Measurements from ENCODE around the gene MAPK11. TPM values are rescaled to one million over a fixed set of nuclear protein-coding genes. Genes with fewer than 3 reads are reported as not detected.

The MAPK11 gene
- polyA plus RNA-seq, 1 donor (not counting 4 experiments of a cell fraction or from before 2014, with no cell fraction given): 4.6 TPM

- no peak for FAIRE-seq
- H3K36me3 ChIP-seq (ENCODE audit: control insufficient read depth in 2 of 2, extremely low read depth in 1 of 2, insufficient read depth in 2 of 2, low read length in 2 of 2): peaks cover 3 to 20% of the 10 kb centered on the region in 2 experiments
- dilution Hi-C loops (cut with MboI; ENCODE audit: extremely low pct_ligation_motif_present, low sequenced_read_pairs): no loop called here
Observed at GRCh38 chr22:50228366-50228765, 41.8 kb downstream of the MAPK11 start.

GRCh38 chr22:50227579-50228215 lies 42.5 kb downstream of the MAPK11 start:
- no peak overlapping the region for H3K4me2 ChIP-seq (ENCODE audit: control insufficient read depth, extremely low read depth, insufficient read depth, low read depth, low read length)
- dilution Hi-C loops (cut with MboI; ENCODE audit: extremely low pct_ligation_motif_present, low sequenced_read_pairs): no loop called here
- H2AFZ ChIP-seq (ENCODE audit: control insufficient read depth, low read length): no peak overlapping the region
- no peaks in the 10 kb centered on the region for H3K79me2 ChIP-seq (ENCODE audit: control insufficient read depth, insufficient read depth, low read length)
- no peaks in the 10 kb centered on the region for H3K9me3 ChIP-seq (ENCODE audit: control insufficient read depth, low read depth, low read length)
- no peak overlapping the region for H3K4me3 ChIP-seq (ENCODE audit: control insufficient read depth in 2 of 3, extremely low read depth in 1 of 3, insufficient read depth in 2 of 3, low read depth in 1 of 3, low read length in 3 of 3)
- no peak overlapping the region for H3K27ac ChIP-seq (ENCODE audit: control insufficient read depth, insufficient read depth, low read length)
- TF ChIP-seq CTCF (optimal IDR thresholded peaks at IDR 0.05 in 1 of 3, IDR thresholded peaks at IDR 0.05 in 1 of 3, conservative IDR thresholded peaks at IDR 0.05 in 1 of 3; ENCODE audit: extremely low read depth in 1 of 3, insufficient read depth in 2 of 3, low read length in 3 of 3) (no peak), EZH2 (IDR thresholded peaks at IDR 0.05; ENCODE audit: low read length) (no peak)
- H3K4me1 ChIP-seq (ENCODE audit: control insufficient read depth, extremely low read depth, insufficient read depth, low read length): no peaks in the 10 kb centered on the region
- FAIRE-seq (no peak), DNase-seq (ENCODE audit: low read depth, low spot score) (no peak)
- H3K9ac ChIP-seq (ENCODE audit: control insufficient read depth, extremely low read depth, insufficient read depth, low read length): no peak overlapping the region
- no peaks in the 10 kb centered on the region for H3K9me1 ChIP-seq (ENCODE audit: control insufficient read depth, extremely low read depth, insufficient read depth, low read length)
- H4K20me1 ChIP-seq (ENCODE audit: control insufficient read depth, extremely low read depth, insufficient read depth, low read length): no peaks in the 10 kb centered on the region
- H3K27me3 ChIP-seq (ENCODE audit: control insufficient read depth, extremely low read depth, insufficient read depth, low read length): no peaks in the 10 kb centered on the region
- peaks cover 6 to 24% of the 10 kb centered on the region in 2 experiments for H3K36me3 ChIP-seq (ENCODE audit: control insufficient read depth in 2 of 2, extremely low read depth in 1 of 2, insufficient read depth in 2 of 2, low read length in 2 of 2)

More at GRCh38 chr22:50228366-50228765, 41.8 kb downstream of the MAPK11 start:
- H3K9ac ChIP-seq (ENCODE audit: control insufficient read depth, extremely low read depth, insufficient read depth, low read length): no peak overlapping the region
- no peaks in the 10 kb centered on the region for H3K9me1 ChIP-seq (ENCODE audit: control insufficient read depth, extremely low read depth, insufficient read depth, low read length)
- no peaks in the 10 kb centered on the region for H3K4me1 ChIP-seq (ENCODE audit: control insufficient read depth, extremely low read depth, insufficient read depth, low read length)
- no peak overlapping the region for H3K4me3 ChIP-seq (ENCODE audit: control insufficient read depth in 2 of 3, extremely low read depth in 1 of 3, insufficient read depth in 2 of 3, low read depth in 1 of 3, low read length in 3 of 3)
- H3K27ac ChIP-seq (ENCODE audit: control insufficient read depth, insufficient read depth, low read length): no peak overlapping the region
- H2AFZ ChIP-seq (ENCODE audit: control insufficient read depth, low read length): no peak overlapping the region
- no peaks in the 10 kb centered on the region for H3K9me3 ChIP-seq (ENCODE audit: control insufficient read depth, low read depth, low read length)
- no peak for TF ChIP-seq CTCF (optimal IDR thresholded peaks at IDR 0.05 in 1 of 3, IDR thresholded peaks at IDR 0.05 in 1 of 3, conservative IDR thresholded peaks at IDR 0.05 in 1 of 3; ENCODE audit: extremely low read depth in 1 of 3, insufficient read depth in 2 of 3, low read length in 3 of 3)
- TF ChIP-seq EZH2 (IDR thresholded peaks at IDR 0.05; ENCODE audit: low read length): no peak
- DNase-seq (ENCODE audit: low read depth, low spot score): no peak
- no peaks in the 10 kb centered on the region for H4K20me1 ChIP-seq (ENCODE audit: control insufficient read depth, extremely low read depth, insufficient read depth, low read length)
- no peak overlapping the region for H3K4me2 ChIP-seq (ENCODE audit: control insufficient read depth, extremely low read depth, insufficient read depth, low read depth, low read length)
- H3K27me3 ChIP-seq (ENCODE audit: control insufficient read depth, extremely low read depth, insufficient read depth, low read length): no peaks in the 10 kb centered on the region
- H3K79me2 ChIP-seq (ENCODE audit: control insufficient read depth, insufficient read depth, low read length): no peaks in the 10 kb centered on the region

Measured in keratinocyte (primary cell).